Measurements from ENCODE around the gene SCRN2. TPM values are rescaled to one million over a fixed set of nuclear protein-coding genes. Genes with fewer than 3 reads are reported as not detected.

Gene SCRN2
- total and polyA plus RNA-seq, 7 donors, result 22.5 to 44.6 (median 28.8) TPM

GRCh38 chr17:47856830-47857229, 15.8 kb upstream of the SCRN2 start:
- H3K4me1 ChIP-seq, result peaks cover 0 to 4% (median under 1%) of the 10 kb centered on the region in 4 donors
- intact Hi-C loops (cut with DNase I), result no loop called here
- TF ChIP-seq POLR2A (IDR thresholded peaks at IDR 0.05) (no peak), POLR2AphosphoS5 (IDR thresholded peaks at IDR 0.05) (no peak), CTCF (IDR thresholded peaks at IDR 0.05) (no peak), EP300 (IDR thresholded peaks at IDR 0.05) (no peak)
- no peak overlapping the region for H3K4me3 ChIP-seq
- DNase-seq, result no peak
- peaks cover 31 to 85% (median 74%) of the 10 kb centered on the region in 3 donors for H3K27me3 ChIP-seq
- H3K36me3 ChIP-seq, result no peaks in the 10 kb centered on the region
- H3K27ac ChIP-seq, result no peak overlapping the region
- H3K9me3 ChIP-seq, result no peaks in the 10 kb centered on the region

GRCh38 chr17:47855737-47856136, 14.7 kb upstream of the SCRN2 start:
- WGBS, 2 donors, result 47 to 52% methylated on average over 3 of the region's 3 CpGs
- Histone ChIP-seq H3K27ac (no peak overlapping the region), H3K36me3 (no peaks in the 10 kb centered on the region), H3K9me3 (no peaks in the 10 kb centered on the region), H3K4me3 (no peak overlapping the region), H3K4me1 (peaks cover 0 to 15% (median 11%) of the 10 kb centered on the region in 4 donors), H3K27me3 (peaks cover 39 to 87% (median 85%) of the 10 kb centered on the region in 3 donors)
- no peak for DNase-seq
- intact Hi-C loops (cut with DNase I), result no loop called here
- TF ChIP-seq POLR2A (IDR thresholded peaks at IDR 0.05) (no peak), EP300 (IDR thresholded peaks at IDR 0.05) (no peak), POLR2AphosphoS5 (IDR thresholded peaks at IDR 0.05) (no peak), CTCF (IDR thresholded peaks at IDR 0.05) (no peak)

GRCh38 chr17:47853616-47854015, 12.5 kb upstream of the SCRN2 start:
- no peak for TF ChIP-seq CTCF (IDR thresholded peaks at IDR 0.05)
- no peak for TF ChIP-seq POLR2A (IDR thresholded peaks at IDR 0.05)
- no peak for TF ChIP-seq EP300 (IDR thresholded peaks at IDR 0.05)
- no peak for TF ChIP-seq POLR2AphosphoS5 (IDR thresholded peaks at IDR 0.05)
- no peaks in the 10 kb centered on the region for H3K9me3 ChIP-seq
- no peak for DNase-seq
- peaks cover 0 to 19% (median 15%) of the 10 kb centered on the region in 4 donors for H3K4me1 ChIP-seq
- peaks cover 44 to 98% (median 92%) of the 10 kb centered on the region in 3 donors for H3K27me3 ChIP-seq
- 58 to 74% methylated on average over 5 of the region's 5 CpGs for WGBS, 2 donors
- H3K4me3 ChIP-seq, result no peak overlapping the region
- intact Hi-C loops (cut with DNase I), result no loop called here
- no peaks in the 10 kb centered on the region for H3K36me3 ChIP-seq
- H3K27ac ChIP-seq, result no peak overlapping the region

GRCh38 chr17:47852113-47852949, 11.3 kb upstream of the SCRN2 start:
- H3K9me3 ChIP-seq, result no peaks in the 10 kb centered on the region
- no peak for DNase-seq
- TF ChIP-seq POLR2A (IDR thresholded peaks at IDR 0.05) (no peak), CTCF (IDR thresholded peaks at IDR 0.05) (no peak), POLR2AphosphoS5 (IDR thresholded peaks at IDR 0.05) (peak in 3 of 4 donors; percentile 17 to 70 (median 64))
- peaks cover 0 to 24% (median 18%) of the 10 kb centered on the region in 4 donors for H3K4me1 ChIP-seq
- no peaks in the 10 kb centered on the region for H3K36me3 ChIP-seq
- no peak overlapping the region for H3K4me3 ChIP-seq
- peaks cover 55 to 100% (median 95%) of the 10 kb centered on the region in 3 donors for H3K27me3 ChIP-seq
- intact Hi-C loops (cut with DNase I), result no loop called here
- 41 to 76% methylated on average over 32 of the region's 32 CpGs for WGBS, 2 donors
- no peak overlapping the region for H3K27ac ChIP-seq

Data from sigmoid colon (tissue), 7 donors.